ENCODE measurements around the gene MRPL21. TPM values are rescaled to one million over a fixed set of nuclear protein-coding genes. Genes with fewer than 3 reads are reported as not detected.

MRPL21 gene
- total and polyA plus RNA-seq, 2 of the 13 experiments (the other 11 are each of a cell fraction or from before 2014, with no cell fraction given) = 61.5 to 100 TPM

DNA sequence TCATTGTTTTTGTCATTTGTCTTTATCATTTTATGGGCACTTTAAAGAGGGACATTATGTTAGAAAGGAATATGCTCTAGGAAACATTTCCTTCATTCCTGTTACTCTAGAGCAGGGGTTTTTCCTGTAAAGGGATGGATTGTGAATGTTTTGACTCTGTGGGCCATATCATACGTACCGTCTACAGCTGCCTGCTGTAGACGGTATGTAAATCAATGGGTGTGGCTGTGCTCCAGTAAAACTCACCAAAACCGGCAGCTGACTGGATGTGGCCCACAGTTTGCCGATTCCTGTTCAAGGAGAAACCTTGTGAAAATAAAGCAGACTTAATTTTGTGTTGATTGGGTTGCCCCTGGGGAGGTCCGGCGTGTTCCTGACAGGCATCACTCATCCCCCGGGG, 7.3 kb upstream of the MRPL21 start:
- H3K27ac ChIP-seq (ENCODE audit: extremely low read length, insufficient read depth, low read length) = no peak overlapping the region
- H2AFZ ChIP-seq (ENCODE audit: low read length) = no peak overlapping the region
- no peaks in the 10 kb centered on the region for H3K27me3 ChIP-seq (ENCODE audit: control insufficient read depth in 1 of 2, insufficient read depth in 2 of 2, low read length in 2 of 2)
- BruUV-seq (replicated peaks) = no TSS peak
- no peaks in the 10 kb centered on the region for H4K20me1 ChIP-seq (ENCODE audit: insufficient read depth, low read length)
- H3K4me2 ChIP-seq (ENCODE audit: low read depth, low read length) = no peak overlapping the region
- 84% methylated on average over 5 of the region's 8 CpGs for WGBS (ENCODE audit: low lambda C conversion rate)
- TF ChIP-seq EED (CRISPR knock-in tag; IDR thresholded peaks at IDR 0.05) = no peak
- no peak for TF ChIP-seq ZNF510 (CRISPR knock-in tag; IDR thresholded peaks at IDR 0.05; ENCODE audit: low read depth)
- TF ChIP-seq HNF4G (IDR thresholded peaks at IDR 0.05; ENCODE audit: borderline replicate concordance, low read depth, low read length) = no peak
- TF ChIP-seq HNF4G (CRISPR knock-in tag; IDR thresholded peaks at IDR 0.05; ENCODE audit: borderline replicate concordance, low read depth) = no peak
- TF ChIP-seq CHCHD3 (CRISPR knock-in tag; IDR thresholded peaks at IDR 0.05) = no peak
- TF ChIP-seq, protein P1, sequence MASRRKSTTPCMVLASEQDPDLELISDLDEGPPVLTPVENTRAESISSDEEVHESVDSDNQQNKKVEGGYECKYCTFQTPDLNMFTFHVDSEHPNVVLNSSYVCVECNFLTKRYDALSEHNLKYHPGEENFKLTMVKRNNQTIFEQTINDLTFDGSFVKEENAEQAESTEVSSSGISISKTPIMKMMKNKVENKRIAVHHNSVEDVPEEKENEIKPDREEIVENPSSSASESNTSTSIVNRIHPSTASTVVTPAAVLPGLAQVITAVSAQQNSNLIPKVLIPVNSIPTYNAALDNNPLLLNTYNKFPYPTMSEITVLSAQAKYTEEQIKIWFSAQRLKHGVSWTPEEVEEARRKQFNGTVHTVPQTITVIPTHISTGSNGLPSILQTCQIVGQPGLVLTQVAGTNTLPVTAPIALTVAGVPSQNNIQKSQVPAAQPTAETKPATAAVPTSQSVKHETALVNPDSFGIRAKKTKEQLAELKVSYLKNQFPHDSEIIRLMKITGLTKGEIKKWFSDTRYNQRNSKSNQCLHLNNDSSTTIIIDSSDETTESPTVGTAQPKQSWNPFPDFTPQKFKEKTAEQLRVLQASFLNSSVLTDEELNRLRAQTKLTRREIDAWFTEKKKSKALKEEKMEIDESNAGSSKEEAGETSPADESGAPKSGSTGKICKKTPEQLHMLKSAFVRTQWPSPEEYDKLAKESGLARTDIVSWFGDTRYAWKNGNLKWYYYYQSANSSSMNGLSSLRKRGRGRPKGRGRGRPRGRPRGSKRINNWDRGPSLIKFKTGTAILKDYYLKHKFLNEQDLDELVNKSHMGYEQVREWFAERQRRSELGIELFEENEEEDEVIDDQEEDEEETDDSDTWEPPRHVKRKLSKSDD (CRISPR knock-in tag; IDR thresholded peaks at IDR 0.05; ENCODE audit: low read depth) = no peak
- TF ChIP-seq, protein P2, sequence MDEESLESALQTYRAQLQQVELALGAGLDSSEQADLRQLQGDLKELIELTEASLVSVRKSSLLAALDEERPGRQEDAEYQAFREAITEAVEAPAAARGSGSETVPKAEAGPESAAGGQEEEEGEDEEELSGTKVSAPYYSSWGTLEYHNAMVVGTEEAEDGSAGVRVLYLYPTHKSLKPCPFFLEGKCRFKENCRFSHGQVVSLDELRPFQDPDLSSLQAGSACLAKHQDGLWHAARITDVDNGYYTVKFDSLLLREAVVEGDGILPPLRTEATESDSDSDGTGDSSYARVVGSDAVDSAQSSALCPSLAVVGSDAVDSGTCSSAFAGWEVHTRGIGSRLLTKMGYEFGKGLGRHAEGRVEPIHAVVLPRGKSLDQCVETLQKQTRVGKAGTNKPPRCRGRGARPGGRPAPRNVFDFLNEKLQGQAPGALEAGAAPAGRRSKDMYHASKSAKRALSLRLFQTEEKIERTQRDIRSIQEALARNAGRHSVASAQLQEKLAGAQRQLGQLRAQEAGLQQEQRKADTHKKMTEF (CRISPR knock-in tag; IDR thresholded peaks at IDR 0.05) = no peak
- no peak for TF ChIP-seq MATR3 (CRISPR knock-in tag; IDR thresholded peaks at IDR 0.05)
- TF ChIP-seq SPEN (CRISPR knock-in tag; IDR thresholded peaks at IDR 0.05; ENCODE audit: low read depth) = no peak
- TF ChIP-seq KDM5B (CRISPR knock-in tag; IDR thresholded peaks at IDR 0.05; ENCODE audit: borderline replicate concordance) = no peak
- TF ChIP-seq, protein P3, sequence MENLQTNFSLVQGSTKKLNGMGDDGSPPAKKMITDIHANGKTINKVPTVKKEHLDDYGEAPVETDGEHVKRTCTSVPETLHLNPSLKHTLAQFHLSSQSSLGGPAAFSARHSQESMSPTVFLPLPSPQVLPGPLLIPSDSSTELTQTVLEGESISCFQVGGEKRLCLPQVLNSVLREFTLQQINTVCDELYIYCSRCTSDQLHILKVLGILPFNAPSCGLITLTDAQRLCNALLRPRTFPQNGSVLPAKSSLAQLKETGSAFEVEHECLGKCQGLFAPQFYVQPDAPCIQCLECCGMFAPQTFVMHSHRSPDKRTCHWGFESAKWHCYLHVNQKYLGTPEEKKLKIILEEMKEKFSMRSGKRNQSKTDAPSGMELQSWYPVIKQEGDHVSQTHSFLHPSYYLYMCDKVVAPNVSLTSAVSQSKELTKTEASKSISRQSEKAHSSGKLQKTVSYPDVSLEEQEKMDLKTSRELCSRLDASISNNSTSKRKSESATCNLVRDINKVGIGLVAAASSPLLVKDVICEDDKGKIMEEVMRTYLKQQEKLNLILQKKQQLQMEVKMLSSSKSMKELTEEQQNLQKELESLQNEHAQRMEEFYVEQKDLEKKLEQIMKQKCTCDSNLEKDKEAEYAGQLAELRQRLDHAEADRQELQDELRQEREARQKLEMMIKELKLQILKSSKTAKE (CRISPR knock-in tag; IDR thresholded peaks at IDR 0.05; ENCODE audit: borderline replicate concordance) = no peak
- TF ChIP-seq, protein P4, sequence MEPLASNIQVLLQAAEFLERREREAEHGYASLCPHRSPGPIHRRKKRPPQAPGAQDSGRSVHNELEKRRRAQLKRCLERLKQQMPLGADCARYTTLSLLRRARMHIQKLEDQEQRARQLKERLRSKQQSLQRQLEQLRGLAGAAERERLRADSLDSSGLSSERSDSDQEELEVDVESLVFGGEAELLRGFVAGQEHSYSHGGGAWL (CRISPR knock-in tag; IDR thresholded peaks at IDR 0.05) = no peak
- TF ChIP-seq TGIF2 (CRISPR knock-in tag; IDR thresholded peaks at IDR 0.05) = no peak
- no peak for TF ChIP-seq ZNF570 (CRISPR knock-in tag; IDR thresholded peaks at IDR 0.05; ENCODE audit: borderline replicate concordance)
- no peak for TF ChIP-seq ZNF772 (CRISPR knock-in tag; IDR thresholded peaks at IDR 0.05)
- DNase-seq (ENCODE audit: low spot score) = no peak
- H3K9me3 ChIP-seq (ENCODE audit: low read length) = no peaks in the 10 kb centered on the region
- intact Hi-C loops (cut with micrococcal nuclease; ENCODE audit: unreplicated experiment) = no loop called here
- H3K4me3 ChIP-seq (replicated peaks in 1 of 3; ENCODE audit: insufficient read depth in 1 of 3, low read depth in 2 of 3, low read length in 3 of 3) = no peak overlapping the region
- ATAC-seq = no peak
- POLR2A ChIA-PET = no interaction called here
- no peak overlapping the region for H3K9ac ChIP-seq (ENCODE audit: insufficient read depth, low read depth, low read length)
- peaks cover 3% of the 10 kb centered on the region for H3K79me2 ChIP-seq (ENCODE audit: insufficient read depth, low read length)
- H3K36me3 ChIP-seq (replicated peaks in 1 of 2; ENCODE audit: control insufficient read depth in 1 of 2, insufficient read depth in 2 of 2, low read length in 2 of 2) = peaks cover 22 to 63% of the 10 kb centered on the region in 2 experiments
- CTCF ChIA-PET (ENCODE audit: low intra/inter-chr PET ratio, low total read pairs) = no interaction called here
- FAIRE-seq = no peak
- in situ Hi-C loops (cut with HindIII; ENCODE audit: extremely low pct_ligation_motif_present, low pct_unique_long_range_greater_than_20kb) = no loop called here
- peaks cover 1% of the 10 kb centered on the region; the same call in 1 of the 2 replicates for H3K4me1 ChIP-seq (ENCODE audit: insufficient read depth, low read length)

All from HepG2 (cell line).